GM19324 (cell line): ENCODE results near the gene BAIAP3.

Experiments used
- ATAC-seq: cut with Tn5 transposase; IDR thresholded peaks from one replicate; pipeline ENCODE4 v1.9.1; 2021; ENCODE audit warnings: mild to moderate bottlenecking, moderate library complexity; ENCODE audit not compliant: unreplicated experiment, low FRiP score

Gene BAIAP3

GRCh38 chr16:1344499-1344898 is 11.1 kb downstream of the BAIAP3 start:
- no peak for ATAC-seq

- ATAC-seq, result no peak
Observed at GRCh38 chr16:1345087-1345486, 11.6 kb downstream of the BAIAP3 start.

- no peak for ATAC-seq
Observed at GRCh38 chr16:1345651-1346421, 12.4 kb downstream of the BAIAP3 start.

GRCh38 chr16:1346422-1347285 is 13.2 kb downstream of the BAIAP3 start:
- no peak for ATAC-seq

- ATAC-seq, result no peak
Observed at GRCh38 chr16:1347286-1347855, 13.9 kb downstream of the BAIAP3 start.

- ATAC-seq, result no peak
Observed at GRCh38 chr16:1347962-1348361, 14.5 kb downstream of the BAIAP3 start.

- no peak for ATAC-seq
Observed at GRCh38 chr16:1348441-1348840, 15.0 kb downstream of the BAIAP3 start.

GRCh38 chr16:1348926-1349325 is 15.5 kb downstream of the BAIAP3 start:
- ATAC-seq, result no peak

- no peak for ATAC-seq
Observed at GRCh38 chr16:1349351-1349750, 15.9 kb downstream of the BAIAP3 start.

GRCh38 chr16:1349951-1350350 is 16.5 kb downstream of the BAIAP3 start:
- ATAC-seq, result no peak

- ATAC-seq, result no peak
Observed at GRCh38 chr16:1350691-1351090, 17.2 kb downstream of the BAIAP3 start.

- peak; percentile 23 for ATAC-seq
Observed at GRCh38 chr16:1351215-1351581, 17.8 kb downstream of the BAIAP3 start.

GRCh38 chr16:1351582-1352362 is 18.3 kb downstream of the BAIAP3 start, which contains the start of the genes GNPTG and TSR3:
Gene GNPTG, plus strand, starts transcription at chr16:1351931. Its CDS starts 35 bp downstream, at chr16:1351966.
Gene TSR3, minus strand, starts transcription at chr16:1351878. Its CDS starts 74 bp downstream, at chr16:1351804.
- peak; percentile 82 for ATAC-seq

- ATAC-seq, result no peak
Observed at GRCh38 chr16:1354815-1355540, 21.5 kb downstream of the BAIAP3 start.

- ATAC-seq, result no peak
Observed at GRCh38 chr16:1355591-1355990, 22.1 kb downstream of the BAIAP3 start.

GRCh38 chr16:1356061-1356900 is 22.8 kb downstream of the BAIAP3 start:
- no peak for ATAC-seq

GRCh38 chr16:1357906-1358566 is 24.6 kb downstream of the BAIAP3 start:
- ATAC-seq, result no peak

- ATAC-seq, result no peak
Observed at GRCh38 chr16:1361685-1362360, 28.4 kb downstream of the BAIAP3 start.
